AG10803 (cell line): ENCODE results near the gene PDE2A.

ENCODE experiments used
- DNase-seq: peaks from one replicate; pipeline ENCODE4 v3.0.0; 2010; ENCODE audit warnings: low read depth
- H3K4me3 ChIP-seq: 2 replicates; pipeline ENCODE4 v1.5.1; 2011; ENCODE audit warnings: mild to moderate bottlenecking, low read length, control low read depth
- TF ChIP-seq, protein P1 (sequence below): conservative IDR thresholded peaks from 2 replicates; pipeline ENCODE4 v1.5.1; 2011; ENCODE audit warnings: mild to moderate bottlenecking, low read length, control low read depth, inconsistent platforms

The PDE2A gene

DNA sequence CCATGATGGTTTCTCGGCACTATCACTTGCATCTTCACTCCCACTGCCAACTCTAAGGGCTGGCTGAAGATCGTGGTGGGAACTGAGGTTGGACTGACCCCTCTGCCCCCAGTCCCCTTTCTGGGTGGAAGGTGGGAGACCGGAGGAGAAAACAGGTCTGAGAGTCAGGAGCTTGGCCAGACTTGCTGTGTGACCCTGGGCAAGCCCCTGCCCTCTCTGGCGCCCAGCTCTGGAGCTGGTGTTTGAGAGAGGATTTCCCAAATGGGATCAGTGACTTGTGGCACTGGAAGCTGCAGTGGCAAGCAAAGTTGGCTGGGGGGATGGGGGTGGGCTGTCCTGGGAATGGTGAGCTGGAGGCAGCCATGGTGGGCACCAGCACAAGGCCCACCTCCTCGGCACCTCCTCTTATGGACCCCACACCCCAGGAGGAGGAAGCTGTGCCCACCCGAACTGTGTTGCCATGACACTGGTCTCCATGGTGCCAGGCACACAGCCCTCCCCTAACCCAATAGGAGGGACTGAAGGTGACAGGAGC is 6.5 kb upstream of the PDE2A start:
- H3K4me3 ChIP-seq: no peak overlapping the region
- DNase-seq: no peak
- TF ChIP-seq, protein P1, sequence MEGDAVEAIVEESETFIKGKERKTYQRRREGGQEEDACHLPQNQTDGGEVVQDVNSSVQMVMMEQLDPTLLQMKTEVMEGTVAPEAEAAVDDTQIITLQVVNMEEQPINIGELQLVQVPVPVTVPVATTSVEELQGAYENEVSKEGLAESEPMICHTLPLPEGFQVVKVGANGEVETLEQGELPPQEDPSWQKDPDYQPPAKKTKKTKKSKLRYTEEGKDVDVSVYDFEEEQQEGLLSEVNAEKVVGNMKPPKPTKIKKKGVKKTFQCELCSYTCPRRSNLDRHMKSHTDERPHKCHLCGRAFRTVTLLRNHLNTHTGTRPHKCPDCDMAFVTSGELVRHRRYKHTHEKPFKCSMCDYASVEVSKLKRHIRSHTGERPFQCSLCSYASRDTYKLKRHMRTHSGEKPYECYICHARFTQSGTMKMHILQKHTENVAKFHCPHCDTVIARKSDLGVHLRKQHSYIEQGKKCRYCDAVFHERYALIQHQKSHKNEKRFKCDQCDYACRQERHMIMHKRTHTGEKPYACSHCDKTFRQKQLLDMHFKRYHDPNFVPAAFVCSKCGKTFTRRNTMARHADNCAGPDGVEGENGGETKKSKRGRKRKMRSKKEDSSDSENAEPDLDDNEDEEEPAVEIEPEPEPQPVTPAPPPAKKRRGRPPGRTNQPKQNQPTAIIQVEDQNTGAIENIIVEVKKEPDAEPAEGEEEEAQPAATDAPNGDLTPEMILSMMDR: no peak

DNA sequence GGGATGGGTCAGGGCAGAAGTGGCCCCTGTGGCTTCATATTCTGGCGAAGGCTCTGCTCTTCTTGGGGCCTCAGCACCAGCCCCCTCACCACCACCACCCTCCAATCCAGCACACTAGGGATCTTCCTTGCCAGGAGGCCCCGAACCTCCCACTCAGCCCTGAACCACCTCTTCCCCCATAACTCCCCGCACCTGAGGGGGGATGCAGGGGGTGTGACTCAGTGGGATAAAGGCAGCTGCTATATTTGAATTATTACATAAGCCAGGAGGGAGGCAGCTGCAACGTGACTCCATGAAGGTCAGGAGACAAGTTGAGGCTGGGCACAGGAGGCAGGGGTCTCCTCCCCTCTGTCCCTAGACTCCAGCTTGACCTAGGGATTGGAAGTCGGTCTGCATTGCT is 5.6 kb upstream of the PDE2A start:
- TF ChIP-seq, protein P1: no peak
- H3K4me3 ChIP-seq: no peak overlapping the region
- DNase-seq: no peak

DNA sequence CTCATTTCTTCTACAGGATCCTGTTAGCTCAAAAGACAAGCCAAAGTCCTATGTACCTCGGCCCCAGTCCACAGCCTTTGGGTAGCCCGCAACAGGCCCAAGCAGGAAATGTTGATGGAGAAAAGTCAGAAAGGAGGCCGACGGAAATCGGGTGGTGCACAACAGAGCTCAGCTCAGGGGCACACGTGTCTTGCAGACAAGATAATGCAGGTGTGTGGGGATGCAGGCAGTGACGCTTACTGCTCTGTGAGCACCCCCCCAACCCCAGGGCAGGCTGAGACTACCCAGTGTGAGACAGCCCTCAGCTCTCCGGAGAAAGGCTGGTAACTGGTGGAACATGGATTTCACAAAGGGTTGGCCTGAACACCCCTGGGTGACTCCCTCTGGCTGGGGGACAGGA is 4.3 kb upstream of the PDE2A start:
- DNase-seq: no peak
- H3K4me3 ChIP-seq: no peak overlapping the region
- TF ChIP-seq, protein P1: no peak

DNA sequence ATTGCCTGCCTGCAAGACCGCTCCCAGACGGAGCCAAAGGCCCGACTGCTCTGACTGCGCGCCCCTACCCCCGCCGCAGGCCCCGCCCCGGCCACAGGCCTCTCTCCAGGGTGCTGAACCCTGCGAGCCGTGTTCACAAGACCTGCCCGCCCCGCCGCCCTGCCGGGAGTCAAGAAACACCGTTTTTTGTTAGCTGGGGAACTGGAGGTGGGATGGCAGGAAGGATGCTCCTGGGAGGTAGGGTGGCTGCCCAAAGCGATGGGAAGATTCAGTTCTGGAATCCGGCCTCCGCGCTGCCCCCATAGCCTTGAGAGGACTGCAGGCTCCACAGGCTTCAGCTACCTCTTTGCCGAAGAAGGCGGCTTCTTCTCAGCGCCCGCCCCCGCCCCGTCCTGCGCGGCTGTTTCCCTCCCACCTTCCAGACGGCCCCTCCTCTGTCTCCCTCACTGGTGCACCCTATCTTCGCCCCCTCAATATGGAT is 2.7 kb upstream of the PDE2A start:
- TF ChIP-seq, protein P1: no peak
- peak; percentile 30 for DNase-seq
- no peak overlapping the region for H3K4me3 ChIP-seq

DNA sequence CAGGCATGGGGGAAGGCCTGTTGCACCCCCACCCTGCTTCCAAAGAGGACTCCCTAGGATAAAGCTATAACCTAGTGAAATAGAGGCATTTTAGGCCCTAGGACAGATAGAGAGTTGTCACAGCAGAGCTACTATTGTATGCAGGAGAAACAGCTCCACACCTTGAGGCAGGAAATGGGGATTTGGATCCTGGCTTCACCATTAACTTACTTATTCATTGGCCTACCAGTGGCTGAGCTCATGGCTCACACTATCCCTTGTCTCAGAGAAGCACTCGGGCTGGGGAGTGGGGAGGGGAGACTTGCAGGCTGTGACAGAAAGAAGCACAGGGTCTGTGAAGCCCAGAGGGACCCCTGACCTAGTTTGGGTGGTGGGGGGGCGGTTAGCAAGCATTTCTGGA is 999 bp upstream of the PDE2A start:
- TF ChIP-seq, protein P1: no peak
- DNase-seq: no peak
- H3K4me3 ChIP-seq: no peak overlapping the region

DNA sequence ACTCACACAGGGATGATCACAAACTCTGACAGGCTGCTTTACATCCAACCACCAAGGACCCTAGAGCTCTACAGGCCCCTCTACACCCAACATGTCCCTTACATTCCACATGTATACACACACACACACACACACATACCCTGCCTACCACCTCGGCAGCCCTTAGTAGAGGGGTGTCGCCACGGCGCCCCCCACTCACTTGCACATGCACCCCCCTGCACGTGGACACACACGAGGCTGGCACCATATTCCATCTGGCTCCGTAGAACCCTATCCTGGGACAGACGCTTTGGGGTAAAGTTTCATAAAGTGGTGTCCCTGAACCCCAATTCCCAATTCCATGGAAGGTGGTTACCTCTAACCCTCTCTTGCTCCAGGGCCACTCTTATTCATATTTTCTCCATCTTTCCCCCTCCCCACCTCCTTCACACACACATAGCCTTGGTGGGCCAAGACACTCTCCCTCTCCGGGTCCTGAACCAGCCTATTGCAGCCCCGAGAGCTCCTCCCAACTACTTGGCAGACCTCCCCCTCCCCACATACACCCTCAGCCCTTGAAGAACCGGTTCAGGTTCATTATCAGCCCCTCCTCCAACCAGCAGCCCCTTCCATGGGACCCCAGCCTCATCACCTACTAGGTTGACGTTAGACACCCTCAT is 809 bp downstream of the PDE2A start:
- no peak for DNase-seq
- TF ChIP-seq, protein P1: no peak
- H3K4me3 ChIP-seq: no peak overlapping the region

DNA sequence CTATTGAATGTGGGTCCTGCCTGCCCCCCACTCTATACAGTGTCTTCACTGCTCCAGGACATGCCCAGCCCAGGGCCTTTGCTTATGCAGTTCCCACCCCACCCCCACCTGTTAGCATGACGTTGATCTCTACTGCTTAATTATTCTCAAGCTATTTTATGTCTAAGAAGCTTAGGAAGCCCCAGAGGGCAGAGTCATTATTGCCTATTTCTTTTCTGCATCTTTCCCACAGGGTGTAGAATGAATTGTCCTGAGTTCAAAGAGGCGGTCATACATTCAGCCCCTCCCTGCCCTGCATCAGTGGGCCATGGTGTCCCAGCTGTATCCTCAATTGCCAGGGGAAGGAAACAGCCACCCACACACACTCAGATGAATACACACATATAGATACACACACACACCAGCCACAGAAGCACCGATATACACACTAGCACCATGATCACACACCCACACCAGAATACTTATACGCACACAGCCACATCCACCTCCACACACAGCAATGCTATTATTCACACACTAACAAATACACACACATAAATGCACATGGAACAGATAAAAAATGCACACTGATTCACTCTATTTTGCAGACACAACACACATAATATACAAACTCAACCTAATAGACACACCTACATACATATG is 1.5 kb downstream of the PDE2A start:
- TF ChIP-seq, protein P1: no peak
- H3K4me3 ChIP-seq: no peak overlapping the region
- DNase-seq: no peak
